Stimulated activated CD8-positive, alpha-beta memory T cell treated with anti-CD3 and anti-CD28 coated beads, Interleukin-7, amount 100 ng/mL, for 24 hours (primary cell): Measurements from ENCODE around the gene DENND1A.

Experiments used
- DNase-seq: peaks from one replicate; pipeline ENCODE4 v3.0.0-alpha.2; 2020; ENCODE audit warnings: low read depth

DENND1A gene

DNA sequence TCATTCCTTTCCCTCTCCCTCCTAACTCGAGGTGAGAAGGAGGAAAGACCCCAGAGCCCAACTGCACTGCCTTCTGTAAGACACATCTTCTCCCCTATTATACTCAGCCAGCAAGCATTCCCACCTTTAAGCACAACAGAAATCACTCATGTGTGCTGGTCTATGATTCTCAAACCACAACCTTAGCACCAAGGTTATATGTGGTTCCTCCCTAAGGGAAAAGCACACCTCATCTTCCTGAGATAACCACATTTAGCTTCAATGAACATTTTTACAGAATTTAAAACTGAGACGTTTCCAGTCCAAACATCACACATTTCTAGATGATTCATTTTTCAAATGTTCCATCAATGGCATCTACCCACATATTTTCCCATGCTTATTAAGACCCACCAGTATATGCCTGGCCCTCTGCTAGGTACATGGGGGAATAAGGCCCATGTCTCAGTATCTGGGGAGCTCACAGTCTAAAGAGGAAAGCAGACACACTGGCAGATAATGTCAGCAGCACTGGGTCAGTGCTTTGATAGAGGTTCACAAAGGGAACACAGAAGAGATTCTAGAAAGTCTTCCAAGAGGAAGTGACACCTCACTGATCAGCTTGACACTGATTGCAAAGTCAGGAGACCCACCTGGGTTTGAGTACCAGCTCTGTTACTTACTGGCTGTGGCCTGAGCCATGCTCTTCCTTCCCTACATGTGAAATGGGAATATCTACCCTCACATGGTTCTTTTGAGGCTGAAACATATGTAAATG is 245.4 kb downstream of the DENND1A start:
- no peak for DNase-seq

DNA sequence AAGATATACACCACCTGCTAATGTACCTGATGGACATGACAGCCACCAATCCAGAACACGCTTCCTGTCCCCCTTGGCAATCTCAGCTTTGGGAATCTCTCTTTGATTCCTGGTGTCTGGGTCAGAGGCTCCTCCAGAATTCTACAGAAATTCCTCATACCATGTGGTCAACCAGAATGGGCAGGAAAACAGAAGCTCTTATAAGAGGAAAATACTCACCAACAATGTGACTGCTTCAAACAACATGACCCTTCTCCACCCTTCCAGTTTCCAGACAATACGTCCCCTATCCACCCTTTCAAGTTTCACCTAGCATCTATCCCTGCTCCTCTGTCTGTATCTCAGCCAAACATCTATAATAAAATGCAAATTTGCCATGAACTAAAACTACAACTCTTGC is 247.2 kb downstream of the DENND1A start:
- DNase-seq, result no peak

DNA sequence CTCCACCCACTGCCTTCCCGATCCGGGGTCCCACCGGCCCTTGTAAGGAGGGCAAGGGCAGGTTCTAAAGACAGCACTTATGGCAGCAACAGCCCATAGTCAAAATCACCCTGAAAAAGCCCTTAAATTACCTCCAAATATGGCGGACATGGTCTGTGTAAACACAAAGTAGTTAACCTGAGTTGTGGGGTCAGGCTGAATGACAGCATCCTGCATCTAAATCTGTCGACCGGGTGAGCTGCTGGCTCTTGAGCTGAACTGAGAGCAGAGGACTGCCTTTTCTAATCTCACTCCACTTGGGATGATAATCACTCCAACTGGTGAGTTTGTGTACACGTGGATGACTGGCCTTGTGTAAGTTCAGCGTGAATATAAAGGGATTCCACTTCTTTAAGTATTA is 249.6 kb downstream of the DENND1A start:
- DNase-seq, result no peak

DNA sequence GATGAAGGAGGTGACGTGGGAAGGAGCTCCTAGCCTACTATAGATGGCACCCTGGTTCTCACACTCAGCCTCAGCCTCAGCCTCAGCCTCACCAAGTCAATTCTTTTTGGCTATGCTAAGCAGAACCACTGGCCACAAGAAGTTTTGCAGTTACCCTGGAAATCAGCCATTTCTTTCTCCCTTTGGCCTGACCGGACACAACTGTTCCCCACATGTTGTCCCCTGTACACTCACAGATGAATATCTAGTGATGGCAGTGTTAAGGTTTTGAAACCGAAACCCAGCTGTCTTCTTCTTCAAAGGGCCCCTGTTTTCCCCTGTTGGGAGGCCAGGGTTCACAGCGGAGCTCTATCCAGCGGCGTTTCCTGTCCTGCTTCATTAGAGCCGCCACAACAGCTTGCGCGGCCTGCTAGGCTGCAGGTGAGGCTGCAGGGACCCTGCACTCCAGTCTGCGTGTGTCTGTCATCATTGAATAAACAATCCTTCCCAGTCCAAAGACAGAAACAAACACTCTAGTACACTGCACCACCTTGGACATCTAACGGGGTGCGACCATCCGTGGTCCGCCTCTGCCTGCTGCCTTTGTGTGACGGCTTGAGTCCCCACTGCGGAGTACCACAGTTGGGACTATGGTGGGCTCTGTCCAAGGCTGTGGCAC is 250.5 kb downstream of the DENND1A start:
- DNase-seq, result no peak

DNA sequence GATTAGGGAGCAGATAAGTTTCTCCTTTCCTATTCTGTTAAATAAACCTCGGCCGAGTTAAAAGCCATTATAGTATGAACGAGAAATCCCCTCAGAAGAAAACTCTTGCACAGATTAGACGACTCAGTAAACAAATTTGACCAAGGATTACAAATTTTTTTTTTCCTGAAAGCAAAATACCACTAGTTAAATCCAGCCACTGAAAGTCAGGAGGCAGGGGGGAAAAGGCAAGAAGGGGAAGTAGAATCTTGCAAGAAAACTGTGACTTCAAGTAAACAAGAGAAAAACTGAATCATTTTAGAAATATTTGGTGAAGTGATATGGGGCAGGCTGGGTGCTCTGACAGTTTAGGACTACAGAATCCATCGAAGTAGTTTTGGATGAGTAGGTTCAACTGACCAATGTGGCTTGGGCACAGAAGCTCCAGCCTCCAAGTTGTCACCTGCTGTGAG is 251.0 kb downstream of the DENND1A start:
- no peak for DNase-seq

DNA sequence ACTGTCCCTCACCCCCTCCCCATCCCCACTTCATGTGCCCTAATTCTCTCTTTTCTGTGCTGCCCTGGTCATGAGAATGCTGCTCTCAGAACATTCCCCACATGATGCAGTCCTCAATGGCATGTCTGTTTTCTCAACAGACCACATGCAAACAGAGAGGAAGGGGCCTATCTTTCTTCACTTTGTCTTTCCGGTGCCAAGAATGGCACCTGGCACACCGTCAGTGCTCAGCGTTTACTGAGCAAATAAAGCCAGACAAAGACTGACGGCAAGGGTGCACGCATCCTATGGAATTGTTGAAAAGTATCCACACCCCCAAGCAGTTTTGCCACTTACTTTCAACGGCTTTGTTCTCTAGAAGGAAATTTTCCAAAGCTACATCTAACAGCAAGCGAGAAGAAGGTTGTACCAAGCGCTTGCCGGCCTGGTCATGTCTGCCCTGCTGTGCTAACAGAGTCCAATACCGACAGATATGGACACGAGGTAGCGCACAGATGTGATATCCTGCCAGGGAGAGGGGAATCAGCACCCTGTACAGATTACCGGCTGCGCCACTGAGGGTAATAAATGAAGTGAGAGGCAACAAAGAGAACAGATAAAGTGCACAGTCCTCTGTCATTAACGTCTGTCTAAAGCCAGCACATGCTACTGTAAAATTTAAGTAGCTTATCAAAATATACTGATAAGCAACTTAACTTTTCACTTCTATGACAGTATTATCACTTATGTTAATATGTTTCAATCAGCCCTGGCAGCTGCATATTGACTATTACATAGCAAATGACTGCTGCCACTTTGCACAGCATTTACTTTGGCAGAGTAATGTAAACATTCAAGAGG is 251.7 kb downstream of the DENND1A start:
- no peak for DNase-seq

DNA sequence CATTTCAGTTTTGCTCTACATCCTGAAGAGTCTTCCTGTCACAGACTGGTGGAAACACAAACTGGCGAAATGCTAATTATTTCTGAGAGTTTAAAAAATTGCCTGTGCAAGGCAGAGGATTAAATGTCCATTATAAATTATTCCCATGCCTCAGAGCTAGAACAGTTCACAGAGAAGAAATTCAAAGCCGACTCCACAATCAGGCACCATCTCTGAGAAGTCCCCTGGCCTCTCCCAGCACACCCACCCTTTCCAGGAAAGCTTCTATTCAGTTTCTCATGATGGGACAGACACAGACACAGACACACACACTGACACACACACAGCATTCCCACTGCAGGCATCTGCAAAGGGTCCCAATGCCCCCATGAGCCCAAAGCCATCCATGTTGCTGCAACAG is 253.1 kb downstream of the DENND1A start:
- DNase-seq, result no peak

DNA sequence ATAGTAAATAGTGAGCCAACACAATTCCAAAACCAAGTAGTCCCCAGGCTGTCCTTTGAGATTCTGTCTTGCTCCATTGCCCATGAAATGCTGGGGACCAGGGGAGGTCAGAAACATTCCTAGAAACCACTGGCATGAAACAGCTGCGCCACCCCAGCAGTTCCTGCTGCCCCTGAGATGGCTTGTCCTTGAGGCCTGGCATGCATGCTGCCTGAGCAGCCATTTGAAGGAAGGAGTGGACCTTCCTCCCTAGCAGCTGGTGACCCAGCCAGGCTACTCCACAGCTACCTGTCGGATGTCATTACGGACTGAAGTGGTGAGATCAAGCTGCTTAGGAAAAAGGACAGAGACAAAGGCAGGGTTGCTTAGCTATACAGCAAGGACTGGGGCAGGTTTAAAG is 260.6 kb downstream of the DENND1A start:
- no peak for DNase-seq

DNA sequence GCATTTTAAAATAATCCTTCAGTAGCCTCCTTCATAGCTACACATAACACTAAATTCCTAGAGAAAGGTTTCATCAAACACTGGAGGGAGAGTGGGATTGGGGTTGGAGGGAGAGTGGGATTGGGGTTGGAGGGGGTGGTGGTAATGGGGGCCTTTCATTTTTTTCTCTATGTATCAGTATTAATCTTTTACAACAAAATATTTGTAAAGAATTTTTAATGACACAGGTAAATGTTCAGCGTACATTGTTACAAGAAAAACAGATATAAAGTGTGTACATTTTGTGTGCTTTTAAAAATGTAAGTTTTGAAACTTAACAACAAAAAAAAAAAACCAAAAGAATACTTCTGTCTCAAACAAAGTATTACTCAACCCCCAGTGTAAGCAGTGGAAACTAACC is 266.4 kb downstream of the DENND1A start:
- DNase-seq, result no peak

DNA sequence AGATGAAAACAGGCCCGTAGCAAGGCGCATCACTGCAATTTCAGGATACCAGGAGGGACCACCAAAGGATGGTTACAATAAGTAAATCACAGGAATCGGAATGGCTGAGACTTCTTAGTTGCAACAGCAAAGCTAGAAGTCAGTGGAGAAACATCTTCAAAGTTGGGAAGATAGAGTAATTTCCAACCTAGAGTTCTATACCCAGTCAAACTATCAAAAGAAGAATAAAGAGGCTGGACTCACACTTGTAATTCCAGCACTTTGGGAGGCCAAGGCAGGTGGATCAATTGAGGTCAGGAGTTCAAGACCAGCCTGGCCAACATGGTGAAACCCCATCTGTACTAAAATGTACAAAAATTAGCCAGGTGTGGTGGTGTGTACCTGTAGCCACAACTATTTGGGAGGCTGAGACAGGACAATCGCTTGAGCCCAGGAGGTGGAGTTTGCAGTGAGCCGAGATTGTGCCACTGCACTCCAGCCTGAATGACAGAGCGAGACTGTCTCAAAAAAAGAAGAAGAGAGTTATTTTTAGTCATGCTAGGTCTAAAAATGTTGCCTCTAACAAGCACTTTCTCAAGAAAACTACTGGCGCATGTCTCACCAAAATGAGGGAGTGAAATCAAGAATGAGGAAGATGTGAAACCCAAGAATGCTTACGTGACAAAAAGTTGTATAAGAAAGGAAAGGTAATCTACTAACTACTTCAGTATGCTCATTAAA is 267.7 kb downstream of the DENND1A start:
- no peak for DNase-seq

DNA sequence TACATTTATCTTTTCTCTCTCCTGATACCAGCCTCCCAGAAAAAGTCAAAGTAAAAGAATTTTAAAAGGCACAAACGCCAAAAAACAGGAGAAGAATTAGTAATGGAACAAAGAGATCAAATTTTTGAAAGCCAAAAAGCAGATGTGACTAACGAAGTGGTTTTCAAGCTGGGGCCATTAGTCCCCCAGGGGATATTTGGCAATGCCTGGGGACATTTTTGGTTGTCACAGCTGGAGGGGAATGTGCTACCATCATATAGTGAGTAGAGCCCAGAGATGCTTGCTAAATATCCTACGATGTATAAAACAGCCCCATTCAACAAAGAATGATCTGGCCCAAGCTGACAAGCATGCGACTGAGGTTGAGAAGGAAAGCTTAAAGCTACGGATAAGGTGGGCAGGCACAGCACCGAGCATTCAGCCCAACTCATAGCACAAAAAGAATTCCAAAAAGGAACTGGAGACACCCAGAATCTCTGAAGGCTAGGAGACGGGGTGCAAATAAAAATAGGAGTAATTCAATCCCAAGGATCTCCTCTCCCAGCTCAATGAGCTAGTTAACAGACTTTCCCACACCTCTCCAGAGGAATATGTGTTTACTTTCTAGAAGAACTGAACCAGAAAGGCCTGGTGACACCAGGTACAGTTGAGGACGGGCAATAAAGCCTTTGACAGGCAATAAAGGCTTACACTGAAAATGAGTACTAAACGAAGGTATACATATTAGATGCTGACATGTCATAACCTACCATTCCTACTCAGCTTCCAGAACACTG is 269.0 kb downstream of the DENND1A start:
- DNase-seq, result no peak

DNA sequence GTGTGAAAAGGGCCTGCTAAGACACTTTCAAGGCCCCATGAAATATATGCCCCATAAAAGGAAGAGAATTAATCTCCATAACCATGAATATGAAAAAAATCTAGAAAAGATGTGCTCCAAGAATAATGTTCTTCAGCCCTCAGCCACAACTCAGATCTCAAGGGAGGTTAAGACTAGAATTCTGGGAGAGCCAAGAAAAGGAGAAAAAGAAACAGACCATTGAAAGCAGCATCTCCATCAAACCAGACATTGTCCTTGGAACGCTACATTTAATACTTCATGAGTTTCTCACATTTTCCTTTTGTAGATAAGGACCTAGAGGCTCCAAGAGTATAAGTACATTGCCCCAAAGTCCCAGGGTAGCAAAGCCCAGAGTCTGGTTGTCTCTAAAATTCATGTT is 270.6 kb downstream of the DENND1A start:
- no peak for DNase-seq

DNA sequence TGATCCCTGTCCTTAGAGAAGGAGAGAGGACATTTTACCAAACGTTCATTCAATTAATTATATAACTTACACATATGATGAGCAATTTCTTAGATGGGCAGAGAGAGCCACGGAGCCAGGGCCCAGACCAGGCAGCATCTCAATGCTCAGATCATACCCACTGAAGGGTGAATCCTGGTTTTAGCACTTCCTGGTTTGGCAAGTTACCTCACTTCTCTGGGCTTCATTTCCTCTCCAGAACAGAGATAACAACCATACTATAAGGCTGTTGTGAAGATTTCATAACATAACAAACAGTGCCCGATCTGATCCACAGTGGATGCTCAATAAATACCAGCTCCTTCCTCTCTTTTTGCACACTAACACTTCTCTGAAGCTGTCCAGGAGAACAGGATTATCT is 271.1 kb downstream of the DENND1A start:
- DNase-seq, result no peak

DNA sequence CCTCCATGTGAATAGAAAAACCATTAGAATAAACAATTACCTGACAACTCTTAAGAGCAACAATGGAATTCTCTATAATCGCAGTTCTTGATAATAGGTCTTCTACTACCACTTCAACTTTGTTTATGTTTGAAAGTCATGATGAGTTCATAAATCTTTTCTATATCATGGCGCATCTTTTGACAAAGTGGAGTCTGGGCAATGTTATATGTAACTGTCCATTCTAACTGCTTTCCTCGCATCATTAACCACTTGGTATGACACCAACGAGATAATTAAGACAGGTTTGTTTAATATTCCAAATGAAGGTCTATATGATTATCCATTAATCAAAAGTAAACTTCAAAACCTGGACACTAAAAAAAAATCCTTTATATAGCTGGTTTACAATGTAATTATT is 272.0 kb downstream of the DENND1A start:
- DNase-seq, result no peak

DNA sequence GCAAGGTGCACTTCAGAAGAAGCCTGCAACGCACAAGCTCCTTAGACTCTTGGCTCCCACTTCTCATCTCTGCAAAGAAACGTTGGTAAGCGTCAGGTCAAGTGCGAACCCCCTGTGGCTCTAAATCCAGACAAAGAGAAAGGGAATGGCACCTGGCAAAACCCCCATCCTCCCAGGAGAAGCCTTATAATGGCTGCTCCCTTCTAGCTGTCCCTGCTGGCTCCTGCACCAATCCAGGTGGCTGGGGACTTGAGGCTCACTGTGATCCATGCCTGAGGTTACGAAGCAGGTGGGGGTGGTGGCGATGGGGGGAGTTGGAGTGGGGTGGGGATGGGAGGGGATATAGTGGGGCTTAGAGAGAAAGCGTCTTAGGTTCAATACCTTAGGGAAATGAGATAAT is 272.8 kb downstream of the DENND1A start:
- no peak for DNase-seq

DNA sequence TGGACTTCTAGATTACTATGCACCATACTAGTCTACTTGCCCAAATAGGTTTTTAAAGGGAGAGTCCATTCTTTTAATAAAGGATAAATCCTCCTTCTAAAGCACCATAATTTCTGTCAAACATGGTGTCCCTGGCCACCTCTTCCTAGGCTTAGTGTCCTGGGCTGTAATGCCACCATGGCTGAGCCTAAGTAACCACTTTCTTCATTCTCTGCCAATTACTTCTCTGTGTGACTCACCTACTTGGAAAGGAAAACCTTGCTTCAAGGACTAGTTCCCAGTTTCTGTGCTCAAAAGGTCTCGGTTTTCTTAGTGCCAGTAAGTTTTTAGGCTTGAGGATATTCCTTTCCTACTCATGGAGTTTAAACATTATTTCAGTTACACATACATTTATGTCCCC is 273.4 kb downstream of the DENND1A start:
- no peak for DNase-seq

DNA sequence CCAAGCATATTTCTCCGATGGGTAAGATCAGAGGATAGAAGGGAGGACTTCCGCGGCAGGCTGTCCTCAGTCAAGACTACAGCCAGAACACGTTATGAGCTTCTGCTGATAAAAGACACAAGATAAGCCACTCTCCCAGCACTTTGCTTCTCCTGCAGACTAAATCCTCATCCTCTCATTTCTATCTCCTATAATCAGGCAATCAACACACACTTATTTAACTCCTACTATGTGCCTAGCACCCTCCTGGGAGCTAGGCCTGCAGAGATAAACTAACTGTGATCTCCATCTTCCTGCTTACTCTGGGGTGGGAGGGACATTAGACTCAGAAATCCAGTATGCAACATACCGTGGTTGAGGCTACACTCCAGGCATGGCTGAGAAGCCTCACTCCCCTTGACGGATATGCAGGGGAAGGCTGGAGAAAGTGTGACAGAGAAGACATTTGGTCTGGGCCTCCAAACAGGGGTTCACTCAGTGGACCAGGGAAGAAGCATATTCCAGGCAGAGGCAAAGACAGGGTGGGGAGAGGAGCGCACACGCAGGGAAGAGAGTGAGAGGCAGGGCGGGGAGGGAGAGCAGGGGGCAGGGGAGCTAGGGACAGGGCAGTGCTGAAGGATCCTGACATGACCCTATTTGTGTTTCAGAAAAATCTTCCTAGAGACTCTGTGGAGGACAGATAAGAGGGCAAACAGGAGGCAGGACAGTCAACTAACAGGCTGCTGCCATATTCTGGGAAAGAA is 274.1 kb downstream of the DENND1A start:
- no peak for DNase-seq

DNA sequence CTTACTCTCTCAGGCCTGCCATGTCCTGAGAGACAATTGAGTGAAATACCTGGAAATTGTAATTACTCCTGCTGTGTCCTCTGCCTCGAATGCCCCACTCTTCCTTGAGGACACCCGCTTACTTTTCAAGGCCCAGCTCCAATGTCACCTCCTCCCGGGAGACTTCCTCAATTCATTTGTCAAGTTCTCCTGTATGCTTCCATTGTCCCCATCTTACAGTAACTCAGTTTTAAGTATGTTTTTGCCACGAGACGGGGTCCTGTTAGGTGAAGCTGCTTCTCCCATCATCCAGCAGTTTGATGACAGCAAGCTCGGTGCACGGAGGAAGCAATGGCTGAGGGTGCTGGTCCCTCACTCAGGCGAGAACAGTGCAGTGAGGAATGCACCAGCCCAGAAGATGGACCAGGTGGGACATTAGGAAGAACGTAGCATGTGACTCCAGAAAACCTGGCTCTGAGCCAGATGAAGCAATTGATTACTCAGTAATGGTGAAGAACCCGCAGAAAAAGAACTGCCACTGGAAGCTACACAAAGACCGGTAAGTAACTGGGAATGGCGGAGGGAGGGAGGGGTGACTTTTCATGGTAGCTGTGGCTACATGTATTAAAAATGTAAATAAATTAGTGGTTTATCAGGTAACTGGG is 274.8 kb downstream of the DENND1A start:
- no peak for DNase-seq

DNA sequence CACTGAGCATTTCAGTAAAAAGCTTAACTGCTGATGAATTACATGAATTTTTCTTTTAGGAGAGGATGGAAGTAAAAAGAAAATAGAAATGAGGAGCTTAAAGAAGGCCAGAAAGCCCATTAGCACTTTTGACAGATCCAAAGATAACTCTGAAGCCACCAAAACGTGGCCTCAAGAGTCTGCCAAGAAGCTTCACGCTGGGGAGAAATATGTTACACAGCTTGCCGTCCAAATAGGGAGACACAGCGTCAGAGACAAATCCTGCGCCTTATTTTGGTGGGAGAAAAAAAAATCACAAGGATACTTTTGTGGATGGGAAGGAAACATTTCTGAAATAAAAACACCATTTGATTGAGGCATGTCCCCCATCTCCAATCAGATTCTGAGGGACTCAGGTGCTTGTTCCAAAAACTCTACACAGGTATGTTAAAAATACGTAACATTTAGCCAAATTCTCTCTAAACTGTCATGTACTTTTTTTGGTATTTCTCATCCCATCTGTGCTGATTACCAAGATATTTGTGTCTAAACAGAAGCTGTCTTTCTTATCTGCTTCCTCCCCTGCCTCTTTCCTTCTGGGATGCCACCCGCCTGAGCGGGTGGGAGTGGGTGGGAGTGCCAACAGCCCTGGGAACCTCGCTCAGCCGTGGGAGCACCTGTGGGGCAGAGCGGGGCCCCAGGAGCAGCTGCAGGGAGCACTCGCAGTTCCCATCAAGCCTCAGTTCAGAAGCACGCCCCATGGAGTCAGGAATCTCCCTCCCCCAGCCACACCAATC is 275.5 kb downstream of the DENND1A start:
- no peak for DNase-seq
